ENCODE data around the gene CASTOR1.

CASTOR1 gene

GRCh38 chr22:30247561-30247960 lies 41.7 kb downstream of the CASTOR1 start:
- no peak for TF ChIP-seq CTCF (IDR thresholded peaks at IDR 0.05; ENCODE audit: control insufficient read depth, insufficient read depth, low read depth, low read length, missing control alignments)
- no peak for DNase-seq (ENCODE audit: low read depth)
- no peak overlapping the region for H3K4me3 ChIP-seq (ENCODE audit: control insufficient read depth, low read depth, low read length)

- H3K4me3 ChIP-seq (ENCODE audit: control insufficient read depth, low read depth, low read length), result peak overlapping the region; percentile 39
- TF ChIP-seq CTCF (IDR thresholded peaks at IDR 0.05; ENCODE audit: control insufficient read depth, insufficient read depth, low read depth, low read length, missing control alignments), result no peak
- no peak for DNase-seq (ENCODE audit: low read depth)
Measured at GRCh38 chr22:30246814-30247376, 42.4 kb downstream of the CASTOR1 start.

- peak within 1 kb of the TSS; percentile 39 for H3K4me3 ChIP-seq (ENCODE audit: control insufficient read depth, low read depth, low read length)
- no peak for DNase-seq (ENCODE audit: low read depth)
- TF ChIP-seq CTCF (IDR thresholded peaks at IDR 0.05; ENCODE audit: control insufficient read depth, insufficient read depth, low read depth, low read length, missing control alignments), result no peak
Measured at GRCh38 chr22:30245985-30246813, 43.1 kb downstream of the CASTOR1 start, which contains the start of gene LIF. Gene LIF, minus strand, starts transcription at chr22:30246759. Its CDS starts 64 bp downstream, at chr22:30246695.

GRCh38 chr22:30245181-30245984 lies 43.9 kb downstream of the CASTOR1 start:
- DNase-seq (ENCODE audit: low read depth), result no peak
- H3K4me3 ChIP-seq (ENCODE audit: control insufficient read depth, low read depth, low read length), result peak overlapping the region; percentile 39
- TF ChIP-seq CTCF (IDR thresholded peaks at IDR 0.05; ENCODE audit: control insufficient read depth, insufficient read depth, low read depth, low read length, missing control alignments), result no peak

- no peak for DNase-seq (ENCODE audit: low read depth)
- no peak for TF ChIP-seq CTCF (IDR thresholded peaks at IDR 0.05; ENCODE audit: control insufficient read depth, insufficient read depth, low read depth, low read length, missing control alignments)
- H3K4me3 ChIP-seq (ENCODE audit: control insufficient read depth, low read depth, low read length), result no peak overlapping the region
Measured at GRCh38 chr22:30244641-30245040, 44.7 kb downstream of the CASTOR1 start.

GRCh38 chr22:30244066-30244465 lies 45.2 kb downstream of the CASTOR1 start:
- no peak for TF ChIP-seq CTCF (IDR thresholded peaks at IDR 0.05; ENCODE audit: control insufficient read depth, insufficient read depth, low read depth, low read length, missing control alignments)
- no peak for DNase-seq (ENCODE audit: low read depth)
- no peak overlapping the region for H3K4me3 ChIP-seq (ENCODE audit: control insufficient read depth, low read depth, low read length)
